GM18909 (cell line): ENCODE measurements around the gene PIAS4.

Source experiments
- ATAC-seq: cut with Tn5 transposase; IDR thresholded peaks from one replicate; pipeline ENCODE4 v1.9.1; 2021; ENCODE audit warnings: mild to moderate bottlenecking; ENCODE audit not compliant: unreplicated experiment, poor library complexity

Gene PIAS4

DNA sequence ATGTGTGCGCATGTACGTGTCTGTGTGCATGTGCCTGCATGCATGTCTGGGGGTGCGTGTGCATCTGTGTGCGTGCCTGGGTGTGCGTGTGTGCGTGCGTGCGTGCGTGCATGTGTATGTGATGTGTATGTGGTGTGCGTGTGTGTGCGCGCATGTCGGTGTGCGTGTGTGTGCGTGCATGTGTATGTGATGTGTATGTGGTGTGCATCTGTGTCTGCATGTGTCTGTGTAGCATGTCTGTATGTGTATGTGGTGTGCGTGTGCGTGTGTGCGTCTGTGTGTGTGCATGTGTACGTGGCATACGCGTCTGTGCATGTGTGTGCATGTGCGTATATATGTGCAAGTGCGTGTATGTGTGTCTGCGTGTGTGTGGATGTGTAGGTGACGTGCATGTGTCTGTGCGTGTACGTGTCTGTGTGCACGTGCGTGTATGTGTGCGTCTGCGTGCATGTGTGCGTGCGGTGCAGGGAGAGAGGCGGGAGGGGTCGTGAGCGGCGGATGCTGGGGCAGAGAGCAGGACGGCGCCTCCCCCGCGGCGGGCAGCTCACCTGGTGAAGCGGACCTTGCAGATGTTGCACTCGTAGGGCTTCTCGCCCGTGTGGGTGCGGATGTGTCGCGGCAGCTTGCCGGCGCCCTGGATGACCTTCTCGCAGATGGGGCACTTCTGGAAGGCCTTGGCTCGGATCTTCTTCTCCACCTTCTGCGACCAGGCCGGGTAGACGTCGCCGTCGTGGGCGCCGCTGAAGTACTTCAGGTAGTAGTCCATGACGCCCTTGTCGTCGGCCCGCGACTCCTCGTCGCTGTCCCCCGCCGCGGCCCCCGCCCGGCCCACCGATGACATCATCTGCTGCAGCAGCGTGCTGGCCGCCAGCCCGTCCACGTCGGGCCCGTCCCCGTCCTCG lies 46.1 kb downstream of the PIAS4 start:
- no peak for ATAC-seq

GRCh38 chr19:4054441-4055208 lies 47.1 kb downstream of the PIAS4 start:
- no peak for ATAC-seq

GRCh38 chr19:4055209-4055552 lies 47.6 kb downstream of the PIAS4 start:
- ATAC-seq, result no peak

DNA sequence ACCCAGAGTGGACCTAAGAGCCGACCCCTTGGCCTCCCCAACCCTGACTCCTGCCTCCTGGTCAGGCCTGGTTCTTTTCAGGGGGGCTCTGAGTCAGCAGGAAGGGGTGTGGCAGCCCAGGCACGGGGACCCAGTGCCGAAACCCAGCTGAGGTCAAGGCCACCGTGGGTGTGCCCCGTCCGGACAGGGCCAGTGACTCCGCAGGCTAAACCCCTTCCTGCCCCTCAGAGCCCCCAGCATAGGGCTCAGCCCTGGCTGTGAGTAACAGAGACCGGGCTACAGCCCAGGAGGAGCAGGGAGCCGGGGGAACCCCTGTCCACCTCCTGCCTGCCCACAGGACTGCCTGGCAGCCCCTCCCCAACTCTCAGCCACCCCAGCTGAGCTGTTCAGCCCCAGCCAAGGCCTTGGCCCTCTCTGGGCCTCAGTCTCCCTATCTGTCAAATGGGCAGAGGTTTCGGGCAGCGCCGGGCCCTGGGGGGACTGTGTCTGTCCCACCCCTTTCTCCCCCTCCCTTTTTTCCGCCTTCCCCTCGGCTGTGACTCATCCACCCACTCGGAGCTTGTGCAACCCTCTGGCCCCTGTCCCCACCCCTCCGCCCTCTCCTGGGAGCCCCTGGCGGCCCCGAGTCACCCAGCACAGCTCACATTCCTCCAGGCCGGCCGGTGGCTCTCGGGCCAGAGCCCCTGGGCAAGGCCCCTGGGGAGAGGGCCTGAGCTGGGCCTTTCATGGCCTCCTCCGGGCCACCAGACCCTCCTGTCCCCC lies 50.6 kb downstream of the PIAS4 start:
- ATAC-seq, result no peak

- no peak for ATAC-seq
Observed at GRCh38 chr19:4058693-4059452, 51.3 kb downstream of the PIAS4 start.

DNA sequence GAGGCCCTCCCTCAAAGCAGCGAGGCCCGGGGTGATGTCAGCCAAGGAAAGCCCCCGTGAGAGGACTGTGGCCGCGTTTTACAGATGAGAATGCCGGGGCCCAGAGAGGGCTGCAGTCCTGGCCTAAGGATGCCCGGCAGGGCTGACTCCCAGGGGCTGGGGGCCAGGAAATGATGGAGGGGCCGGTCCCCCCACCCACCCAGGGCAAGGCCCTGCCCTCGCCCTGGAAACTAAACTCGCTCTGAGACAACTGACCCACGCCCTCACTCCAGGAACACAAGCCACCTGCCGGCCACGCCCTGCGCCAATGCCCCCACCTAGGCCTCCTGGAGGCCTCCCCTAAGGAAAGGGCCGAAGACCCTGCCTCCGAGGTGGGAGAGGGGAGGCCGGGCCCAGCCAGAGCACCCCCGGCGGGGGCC lies 51.9 kb downstream of the PIAS4 start:
- ATAC-seq, result no peak

DNA sequence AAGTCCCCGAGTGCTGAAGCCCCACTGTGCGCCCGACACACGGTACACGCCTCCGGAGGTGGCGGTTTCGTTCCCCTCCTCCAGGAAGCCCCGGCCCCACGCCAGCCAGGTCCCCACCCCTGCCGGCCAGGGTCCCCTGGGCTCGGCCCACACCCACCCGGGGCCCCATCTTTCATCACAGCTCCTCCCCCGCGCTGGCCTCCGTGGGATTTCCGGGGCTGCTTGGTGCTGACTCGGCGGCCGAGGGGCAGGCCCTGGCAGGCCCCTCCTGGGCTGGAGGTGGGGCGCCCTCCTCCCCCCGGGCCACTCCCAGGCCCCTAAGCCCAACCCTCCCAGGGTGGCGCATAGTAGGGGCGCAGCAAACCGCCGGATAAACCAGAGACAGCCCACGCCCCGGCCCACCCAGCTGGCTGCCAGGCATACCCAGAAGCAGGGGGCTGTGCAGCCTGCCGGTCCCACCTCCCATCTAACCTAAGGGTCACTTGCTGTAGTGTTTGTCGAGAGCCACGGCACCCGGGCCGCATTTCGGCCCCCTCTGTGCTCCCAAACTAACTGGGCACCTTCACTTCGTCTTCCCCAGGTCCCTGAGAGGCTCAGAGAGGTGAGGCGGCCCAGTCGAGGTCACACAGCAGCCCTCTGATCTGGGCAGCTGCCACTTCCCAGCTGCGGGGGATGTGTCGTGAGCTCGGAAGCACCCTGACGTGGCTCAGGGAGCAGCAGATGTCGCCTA lies 52.5 kb downstream of the PIAS4 start:
- no peak for ATAC-seq

DNA sequence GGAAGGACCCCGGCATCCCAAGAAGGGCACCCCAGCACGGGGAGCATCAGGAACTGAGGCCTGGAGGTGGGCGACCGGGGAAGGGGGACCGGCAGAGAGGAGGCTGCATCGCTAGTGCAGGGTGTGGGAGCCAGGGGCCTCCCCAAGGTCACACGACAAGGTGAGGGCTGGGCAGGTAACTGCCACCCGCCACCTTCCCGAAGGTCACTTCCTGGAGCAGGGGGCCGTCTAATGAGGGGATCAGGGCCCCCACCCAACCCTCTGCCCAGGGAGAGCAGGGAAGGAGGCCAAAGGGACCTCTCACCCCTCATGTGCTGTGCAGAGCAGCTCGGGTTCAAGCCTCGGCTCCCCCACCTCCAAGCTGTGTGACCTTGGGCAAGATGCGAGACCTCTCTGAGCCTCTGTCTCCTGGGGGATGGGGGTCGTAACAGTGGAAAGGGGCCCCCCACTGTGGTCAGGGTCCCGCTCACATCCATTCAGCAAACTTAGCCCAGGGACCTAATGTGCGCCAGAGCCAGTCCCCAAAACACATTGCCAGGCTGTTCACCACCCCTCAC lies 53.2 kb downstream of the PIAS4 start:
- no peak for ATAC-seq

DNA sequence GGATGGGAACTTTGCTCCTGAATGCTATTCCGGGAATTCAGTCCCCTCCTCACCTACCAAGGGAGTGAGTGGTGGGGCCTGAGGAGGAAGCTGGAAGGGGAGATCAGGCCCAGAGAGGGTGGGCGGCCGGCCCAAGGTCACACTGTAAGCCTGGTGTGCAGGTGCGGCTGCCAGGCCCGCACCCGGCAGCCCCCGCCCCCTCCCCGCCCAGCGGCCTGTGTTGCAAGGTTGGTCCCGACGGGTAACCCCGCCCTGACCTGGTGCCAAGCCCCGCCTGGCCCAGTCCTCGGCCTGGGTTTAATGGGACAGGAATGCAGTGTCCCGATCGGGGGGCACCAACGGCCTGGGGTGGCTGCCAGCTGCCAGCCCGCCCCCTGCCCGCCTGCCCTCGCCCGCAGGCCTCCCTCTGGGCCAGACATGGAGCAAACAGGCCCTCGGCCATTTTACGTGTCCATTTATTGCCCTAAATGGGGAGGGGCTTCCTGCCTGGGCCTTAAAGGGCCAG lies 53.7 kb downstream of the PIAS4 start:
- ATAC-seq, result no peak

DNA sequence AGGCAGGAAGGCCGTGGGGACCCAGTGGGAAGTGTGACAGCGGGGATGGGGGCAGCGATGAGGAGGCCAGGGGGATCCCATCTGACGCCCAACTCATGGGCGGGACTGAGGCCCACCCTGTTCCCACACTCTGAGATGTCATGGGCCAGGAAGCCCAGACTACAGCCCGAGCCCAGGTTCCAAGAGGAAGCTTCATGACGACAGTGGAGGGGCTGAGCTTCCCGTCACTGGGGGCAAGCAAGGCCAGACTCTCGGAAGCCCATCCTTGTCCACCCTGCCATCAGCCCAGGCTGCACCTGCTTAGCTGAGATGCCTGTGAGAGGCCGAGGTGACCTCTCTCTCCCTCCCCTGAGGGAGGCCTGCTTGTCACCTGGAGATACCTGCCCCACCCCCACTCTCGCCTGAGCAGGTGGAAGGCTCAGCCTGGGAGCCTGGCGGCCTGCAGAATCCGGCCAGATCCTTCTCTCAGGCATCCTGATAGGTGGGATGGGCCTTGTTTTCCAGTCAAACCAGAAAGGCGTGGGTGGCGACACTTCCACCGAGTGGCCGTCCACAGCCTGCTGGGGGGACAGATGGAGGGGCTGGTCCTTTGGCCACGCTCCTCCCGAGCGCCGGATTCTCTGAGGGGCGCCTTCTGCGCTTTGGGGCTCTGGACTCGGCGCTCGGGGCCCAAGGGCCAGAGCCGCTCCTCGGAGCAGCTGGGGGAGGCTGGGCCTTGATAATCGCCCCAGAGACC lies 54.3 kb downstream of the PIAS4 start:
- no peak for ATAC-seq

DNA sequence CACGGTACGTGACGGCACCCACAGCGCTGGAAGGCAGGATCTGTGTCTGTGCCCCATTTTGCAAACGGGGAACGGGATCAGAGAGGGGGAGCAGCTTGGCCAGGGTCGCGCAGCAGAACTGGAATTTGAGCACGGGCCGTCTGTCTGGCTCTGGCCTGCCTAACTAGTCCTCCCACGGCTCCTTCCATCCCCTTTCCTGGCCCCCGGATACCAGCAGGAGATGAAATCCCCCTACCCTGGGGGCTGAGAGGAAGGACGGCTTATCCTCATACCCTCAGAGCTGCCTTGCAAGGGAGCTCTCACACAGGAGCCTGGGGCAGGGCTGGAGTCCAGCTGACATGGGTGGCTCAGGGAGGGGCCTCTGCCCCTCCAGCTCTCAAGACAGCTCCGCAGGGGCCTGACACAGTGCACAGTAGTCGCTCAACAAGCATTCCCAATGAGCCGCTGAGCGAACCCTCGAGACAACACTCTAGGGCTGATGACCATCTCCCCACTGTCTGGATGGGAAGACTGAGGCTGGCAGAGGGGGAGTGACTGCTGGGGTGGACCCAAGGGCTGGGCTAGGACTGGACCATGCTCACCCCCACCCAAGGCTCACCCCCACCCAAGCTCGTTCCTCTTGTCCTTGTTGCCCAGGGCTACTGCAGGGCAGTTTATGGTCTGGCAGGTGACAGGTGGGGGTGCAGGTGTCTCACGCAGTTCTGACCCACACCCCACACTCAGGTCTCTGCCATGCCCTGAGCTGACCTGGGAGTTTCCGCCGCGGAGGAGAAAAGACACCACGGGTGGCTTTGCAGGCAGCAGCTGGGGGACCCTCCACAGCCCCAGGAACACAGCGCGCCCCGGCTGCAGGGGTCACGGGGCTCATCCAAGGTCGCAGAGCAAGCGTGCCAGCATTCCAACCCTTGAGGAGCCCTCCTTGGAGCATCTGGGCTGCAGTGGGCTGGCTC lies 55.2 kb downstream of the PIAS4 start:
- no peak for ATAC-seq

- ATAC-seq, result no peak
Observed at GRCh38 chr19:4063369-4064148, 56.0 kb downstream of the PIAS4 start.

DNA sequence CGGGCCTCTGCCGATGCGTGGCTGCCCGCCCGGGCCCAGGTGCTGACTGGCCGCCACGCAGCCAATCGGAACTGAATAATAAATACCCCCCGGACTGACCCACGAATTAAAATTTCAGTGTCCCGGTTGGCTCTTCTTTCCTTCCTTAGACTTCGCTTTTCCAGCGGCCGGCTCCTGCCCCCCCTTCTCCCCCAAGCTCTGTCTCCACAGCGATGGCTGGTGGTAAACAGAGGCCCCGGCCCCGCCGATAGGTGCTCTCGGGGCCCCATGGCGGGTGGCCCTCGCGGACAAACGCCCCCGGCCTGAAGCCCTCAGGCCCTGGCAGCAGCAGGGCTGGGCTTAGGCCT lies 56.6 kb downstream of the PIAS4 start:
- ATAC-seq, result no peak

DNA sequence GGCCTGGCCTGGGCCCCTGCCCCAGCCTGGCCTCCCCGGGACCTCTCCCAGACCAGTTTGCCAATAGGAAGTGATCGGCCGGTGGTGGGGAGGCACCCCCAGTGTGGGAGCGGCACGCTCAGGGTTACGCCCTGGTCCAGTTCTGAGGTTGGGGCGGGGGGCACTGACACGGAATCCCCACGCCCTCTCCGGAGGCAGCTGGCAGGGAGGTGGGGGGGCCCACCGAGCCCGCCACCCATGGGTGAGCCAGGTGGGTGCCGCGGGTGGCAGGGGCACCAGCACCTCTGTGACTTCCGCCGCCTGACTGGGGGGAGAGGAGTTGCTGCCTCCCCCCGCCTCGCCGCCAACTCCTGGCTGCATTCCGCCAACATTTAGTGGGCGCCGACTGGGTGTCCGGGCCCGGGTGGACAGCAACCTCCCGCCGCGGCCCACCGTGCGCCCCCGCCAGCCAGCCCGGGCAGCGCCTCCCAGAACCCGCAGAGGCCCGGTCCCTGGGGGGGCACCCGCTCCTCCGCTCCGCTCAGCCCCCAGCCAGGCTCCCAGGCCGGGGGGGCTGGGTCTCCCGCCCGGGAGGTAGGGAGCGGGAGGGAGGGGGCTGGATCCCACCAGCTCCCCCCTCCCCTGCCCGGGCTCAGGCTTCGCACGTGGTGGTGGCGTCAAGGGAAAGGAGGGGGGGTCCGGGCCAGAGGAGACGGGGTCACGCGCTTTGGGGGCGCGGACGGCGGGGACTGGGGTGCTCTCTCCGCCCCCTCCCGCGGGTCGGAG lies 57.1 kb downstream of the PIAS4 start:
- peak; percentile 4 for ATAC-seq

DNA sequence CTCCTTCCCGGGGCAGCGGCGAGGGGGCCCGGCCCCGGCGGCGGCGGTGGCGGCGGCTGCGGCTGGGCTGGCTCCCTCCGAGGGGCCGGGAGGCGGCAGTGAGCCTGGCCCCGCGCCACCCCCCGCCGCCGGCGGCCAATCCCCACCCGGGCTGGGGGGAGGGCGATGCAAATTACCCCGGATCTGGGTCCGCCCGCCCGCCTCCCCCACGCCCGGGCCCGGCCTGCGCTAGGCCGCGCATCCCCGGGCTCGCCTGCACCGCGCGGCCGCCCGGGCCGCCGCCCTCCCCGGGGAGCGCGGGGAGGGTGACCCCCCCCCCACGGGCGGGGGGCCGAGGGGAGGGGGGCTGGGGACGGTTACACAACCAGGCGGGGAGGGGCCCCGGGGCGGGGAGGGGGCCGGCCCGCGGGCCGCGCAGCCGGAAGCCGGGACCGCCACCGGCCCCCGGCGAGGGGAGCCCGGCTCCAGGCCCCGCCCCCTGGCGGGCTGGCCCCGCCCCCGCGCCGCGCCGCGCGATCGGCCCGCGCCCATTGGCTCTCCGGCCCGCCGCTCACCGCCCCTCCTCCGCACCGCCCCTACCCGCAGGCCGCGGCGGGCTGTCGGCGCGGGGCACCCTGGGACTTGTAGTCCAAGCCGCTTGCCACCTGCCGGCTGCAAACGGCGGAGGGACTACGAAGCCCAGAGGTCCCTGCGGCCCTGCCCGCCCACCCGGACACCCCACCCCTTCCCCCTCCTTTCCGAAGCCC lies 58.1 kb downstream of the PIAS4 start:
- ATAC-seq, result peak; percentile 79
